Body of pancreas (tissue), 4 donors: ENCODE results near the gene UBE2I.

Source experiments
- CTCF ChIP-seq, 7 experiments: fragments of 450-650 bp in 4 of 7; fragments of 200-600 bp in 3 of 7; sonication (generic) in 3 of 7; IDR thresholded peaks; one replicate each; pipeline ENCODE4 v1.5.1; 2016 to 2019; ENCODE audit warnings: antibody characterized with exemption in 7 of 7
- POLR2A ChIP-seq, 3 donors: fragments of 450-650 bp; IDR thresholded peaks; one replicate each; pipeline ENCODE4 v1.6.1; 2016; ENCODE audit warnings: antibody characterized with exemption in 3 of 3, mild to moderate bottlenecking in 2 of 3

DNA sequence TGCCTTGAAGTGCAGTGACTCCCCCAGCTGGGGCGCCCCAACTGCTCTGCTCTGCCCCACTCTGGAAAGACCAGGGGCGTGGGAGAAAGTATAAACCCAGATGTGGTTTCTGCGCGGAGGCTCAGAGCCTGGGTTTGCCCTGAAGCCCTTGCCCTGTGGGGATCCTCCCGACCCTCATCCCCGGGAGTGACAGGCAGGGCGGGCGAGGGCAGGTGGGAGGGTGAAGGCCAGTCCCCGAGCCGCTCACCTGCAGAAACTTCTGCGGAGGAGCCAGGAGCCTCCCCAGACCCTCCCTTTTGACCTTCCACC is 49.7 kb upstream of the UBE2I start:
- TF ChIP-seq CTCF (IDR thresholded peaks at IDR 0.05) = no peak
- no peak for TF ChIP-seq POLR2A (IDR thresholded peaks at IDR 0.05)
